NCI-H345 treated with DMSO at 0.1 percent for 48 hours (cell line): ENCODE measurements around the gene NHLRC4.

Source experiments
- DNase-seq: peaks from one replicate; lab custom pipeline; 2025; ENCODE audit not compliant: unreplicated experiment; lab: John Stamatoyannopoulos, UW

The NHLRC4 gene

GRCh38 chr16:552171-552570 is 14.6 kb upstream of the NHLRC4 start:
- no peak for DNase-seq

- no peak for DNase-seq
Measured at GRCh38 chr16:553601-554296, 13.1 kb upstream of the NHLRC4 start.

GRCh38 chr16:554297-554621 is 12.5 kb upstream of the NHLRC4 start:
- no peak for DNase-seq

DNA sequence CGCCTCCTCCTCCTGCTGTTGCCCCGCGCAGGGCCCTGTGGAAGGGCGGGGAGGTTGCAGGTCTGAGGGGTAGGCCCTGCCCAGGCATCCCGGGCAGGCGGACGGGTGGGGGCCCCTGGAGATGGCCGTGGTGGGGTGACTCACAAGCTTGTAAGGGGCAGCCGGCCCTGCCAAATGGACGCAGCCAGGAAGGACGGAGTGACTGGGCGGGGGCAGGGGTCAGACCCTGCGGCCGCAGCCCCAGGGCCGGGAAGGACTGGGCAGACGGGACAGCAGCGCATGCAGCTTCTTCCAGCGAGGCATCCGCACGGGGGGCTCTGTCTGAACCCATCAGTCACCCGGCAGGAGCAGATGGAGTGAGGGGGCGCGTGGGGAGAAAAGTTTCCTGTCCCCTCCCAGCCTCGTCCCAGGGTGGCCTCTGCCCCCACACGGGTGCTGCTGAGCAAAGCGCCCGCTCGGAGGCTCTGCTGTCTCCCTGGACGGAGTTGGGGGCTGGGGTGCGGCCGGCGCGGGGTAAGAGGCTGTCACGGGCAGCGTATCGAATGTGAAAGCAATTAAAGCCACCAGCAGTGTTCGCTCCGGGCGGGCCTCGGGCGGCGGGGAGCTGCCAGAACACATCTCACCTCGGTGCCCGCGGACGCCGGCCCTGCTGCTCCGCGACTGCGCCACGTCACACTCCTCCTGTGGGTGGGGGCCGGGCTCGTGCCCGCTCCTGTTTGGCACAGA is 12.0 kb upstream of the NHLRC4 start:
- DNase-seq = no peak

- DNase-seq = no peak
Measured at GRCh38 chr16:555528-556473, 11.0 kb upstream of the NHLRC4 start.

DNA sequence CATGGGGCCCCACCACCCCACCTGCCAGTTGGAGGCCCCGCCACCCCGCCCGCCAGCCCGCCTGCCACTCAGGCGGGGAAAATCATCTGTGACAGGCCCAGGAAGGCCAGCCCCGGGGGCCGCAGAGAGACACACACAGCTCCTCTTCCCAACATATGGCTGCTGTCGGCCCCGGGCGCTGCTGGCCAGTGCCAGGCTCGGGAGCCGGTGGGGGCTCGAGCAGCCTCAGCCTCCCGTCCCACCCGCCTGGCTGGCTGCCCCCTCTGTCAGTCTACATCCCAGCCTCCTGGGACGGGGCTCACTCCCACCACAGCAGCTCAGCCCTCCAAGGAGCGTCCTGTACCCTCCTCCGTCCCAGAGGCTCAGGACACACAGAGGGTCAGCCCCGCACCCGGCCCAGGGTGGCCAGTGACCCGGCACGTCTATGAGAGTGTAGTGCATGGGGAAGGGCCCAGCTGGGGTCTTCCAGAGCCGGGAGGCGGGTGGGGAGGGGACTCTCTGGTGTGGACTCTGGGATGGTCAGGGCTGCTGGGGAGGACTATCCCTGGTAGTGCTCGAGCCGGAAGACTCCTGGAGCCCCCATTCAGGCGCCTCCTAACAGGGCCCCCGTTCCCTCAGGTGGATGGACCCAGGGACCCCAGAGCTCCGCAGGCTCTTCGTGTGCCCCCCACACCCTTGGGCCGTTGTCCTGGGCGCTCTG is 10.2 kb upstream of the NHLRC4 start:
- DNase-seq = no peak

- no peak for DNase-seq
Measured at GRCh38 chr16:557463-558297, 9.1 kb upstream of the NHLRC4 start.

DNA sequence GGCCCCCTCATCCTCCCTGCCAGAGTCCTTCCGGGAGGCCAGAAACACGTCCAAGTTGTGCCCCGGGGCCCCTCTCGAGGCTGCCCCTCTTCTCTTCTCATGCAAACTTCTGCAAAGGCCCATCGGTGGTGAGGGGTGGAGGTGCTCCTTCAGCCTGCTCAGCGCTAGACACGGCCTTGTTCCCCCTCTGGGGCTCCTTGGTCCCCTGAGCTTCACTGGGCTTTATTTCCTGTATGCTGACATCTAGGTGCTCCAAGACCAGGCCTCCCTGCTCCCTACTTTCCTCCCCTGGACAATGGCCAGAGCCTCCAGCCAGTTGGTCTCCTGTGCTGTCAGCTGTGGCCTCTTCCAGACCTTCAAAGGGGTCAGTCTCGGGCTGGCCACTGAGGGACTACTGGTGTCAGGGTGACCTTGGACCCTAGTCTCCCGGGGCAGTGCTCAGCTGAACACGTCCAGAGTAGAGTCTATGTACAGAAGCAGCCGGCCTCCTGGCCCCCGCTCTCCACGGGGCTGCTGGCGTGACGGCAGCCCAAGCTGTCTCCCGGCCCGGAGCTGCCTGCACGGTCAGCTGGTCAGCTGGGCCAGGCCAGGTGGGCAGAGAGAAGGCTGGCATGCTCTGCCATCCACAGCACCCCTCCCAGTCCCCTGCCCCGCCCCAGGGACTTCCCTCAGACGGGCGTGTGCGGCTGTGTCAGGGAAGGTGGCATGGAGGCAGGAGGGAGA is 8.3 kb upstream of the NHLRC4 start:
- DNase-seq = no peak

GRCh38 chr16:559021-559380 is 7.8 kb upstream of the NHLRC4 start:
- no peak for DNase-seq

- no peak for DNase-seq
Measured at GRCh38 chr16:559411-560203, 7.2 kb upstream of the NHLRC4 start.

DNA sequence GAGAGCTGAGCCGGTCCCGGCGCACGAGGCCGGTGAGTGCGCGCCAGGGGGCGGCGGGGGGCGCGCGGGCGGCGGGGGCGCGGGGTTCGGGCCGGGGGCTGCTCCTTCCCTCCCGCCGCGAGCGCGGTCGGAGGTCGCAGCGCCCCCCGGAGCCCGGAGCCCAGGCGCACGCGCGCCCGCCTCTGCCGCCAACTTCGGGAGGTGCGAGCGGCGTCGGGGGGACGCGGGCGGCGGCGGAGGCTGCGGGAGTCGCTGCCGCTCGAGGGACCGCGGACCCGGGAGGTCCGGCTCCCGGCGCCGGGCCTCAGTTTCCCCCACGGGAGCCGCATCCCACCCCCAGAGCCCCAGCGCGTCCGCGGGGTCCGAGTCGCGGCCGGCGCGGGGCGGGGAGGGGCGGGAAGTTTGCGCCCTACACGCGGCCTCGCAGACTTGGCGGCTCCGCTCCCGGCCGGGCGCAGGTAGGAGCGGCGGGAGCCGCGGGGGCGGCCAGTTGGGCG is 6.6 kb upstream of the NHLRC4 start, which contains the start of gene PRR35:
PRR35 (plus strand) TSS at position 191 of the 497 bp plus-strand sequence. CDS start 2,901 bp downstream, outside the sequence.
- no peak for DNase-seq

- DNase-seq = no peak
Measured at GRCh38 chr16:560701-561412, 5.9 kb upstream of the NHLRC4 start.

DNA sequence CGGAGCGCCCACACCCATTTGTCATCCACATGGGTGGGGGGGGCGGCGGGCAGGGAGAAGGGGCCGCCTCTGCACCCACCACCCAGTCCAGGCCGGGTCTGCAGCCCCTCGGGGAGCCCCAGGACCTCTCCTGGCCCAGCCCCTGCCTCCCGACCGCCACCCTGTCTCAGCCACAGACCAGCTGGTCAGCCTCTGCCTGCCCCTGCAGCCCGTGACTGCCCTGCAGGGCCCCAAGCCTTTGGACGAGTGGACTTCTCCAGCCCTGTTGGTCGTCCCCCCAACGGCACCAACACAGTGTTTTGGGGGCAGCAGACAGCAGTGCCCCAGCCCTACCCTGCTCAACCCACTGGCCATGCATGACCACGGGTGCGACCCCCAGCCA is 5.4 kb upstream of the NHLRC4 start:
- no peak for DNase-seq

DNA sequence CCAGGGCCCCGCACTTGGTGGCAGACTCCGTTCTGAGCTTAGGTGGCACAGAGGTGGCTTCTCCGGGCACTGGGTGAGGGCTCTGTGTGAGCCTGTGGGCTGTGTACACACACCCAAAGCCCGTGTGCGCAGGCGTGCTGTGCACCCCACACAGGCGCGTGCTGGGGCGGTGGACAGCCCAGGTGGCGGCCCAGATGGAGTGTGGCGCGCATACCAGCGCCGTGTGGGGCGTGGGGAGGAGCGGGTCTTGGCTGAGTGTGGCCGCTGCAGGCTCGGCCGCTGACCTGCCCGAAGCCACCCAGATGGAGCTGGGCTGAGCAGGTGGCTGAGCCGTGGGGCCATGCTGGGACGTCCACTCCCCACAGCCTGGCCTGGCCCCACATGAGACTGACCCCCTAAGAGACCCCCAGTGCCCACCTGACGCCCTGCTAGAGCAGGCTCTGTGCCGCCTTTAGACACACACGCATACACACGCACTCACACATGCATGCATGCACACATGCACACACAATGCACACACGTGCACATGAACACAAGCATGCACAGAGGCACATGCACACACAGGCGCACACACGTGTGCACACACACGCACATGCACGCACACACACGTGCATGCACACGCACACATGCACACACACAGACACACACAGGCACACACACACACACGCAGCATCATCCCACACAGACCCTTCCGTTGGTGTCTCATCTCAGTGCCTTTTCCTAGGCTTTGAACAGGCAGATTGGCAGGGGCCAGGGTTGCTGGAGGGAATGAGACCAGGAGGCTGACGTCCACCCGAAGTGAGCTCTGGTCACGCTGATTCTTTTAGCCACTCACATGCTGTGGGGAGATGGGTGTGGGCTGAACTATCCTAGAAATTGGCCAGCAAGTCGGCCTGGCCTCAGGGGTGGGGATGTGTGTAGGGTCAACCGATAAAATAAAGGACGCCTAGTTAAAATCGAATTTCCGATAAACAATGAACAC is 4.6 kb upstream of the NHLRC4 start:
- DNase-seq = no peak

GRCh38 chr16:563072-563644 is 3.6 kb upstream of the NHLRC4 start:
- no peak for DNase-seq

DNA sequence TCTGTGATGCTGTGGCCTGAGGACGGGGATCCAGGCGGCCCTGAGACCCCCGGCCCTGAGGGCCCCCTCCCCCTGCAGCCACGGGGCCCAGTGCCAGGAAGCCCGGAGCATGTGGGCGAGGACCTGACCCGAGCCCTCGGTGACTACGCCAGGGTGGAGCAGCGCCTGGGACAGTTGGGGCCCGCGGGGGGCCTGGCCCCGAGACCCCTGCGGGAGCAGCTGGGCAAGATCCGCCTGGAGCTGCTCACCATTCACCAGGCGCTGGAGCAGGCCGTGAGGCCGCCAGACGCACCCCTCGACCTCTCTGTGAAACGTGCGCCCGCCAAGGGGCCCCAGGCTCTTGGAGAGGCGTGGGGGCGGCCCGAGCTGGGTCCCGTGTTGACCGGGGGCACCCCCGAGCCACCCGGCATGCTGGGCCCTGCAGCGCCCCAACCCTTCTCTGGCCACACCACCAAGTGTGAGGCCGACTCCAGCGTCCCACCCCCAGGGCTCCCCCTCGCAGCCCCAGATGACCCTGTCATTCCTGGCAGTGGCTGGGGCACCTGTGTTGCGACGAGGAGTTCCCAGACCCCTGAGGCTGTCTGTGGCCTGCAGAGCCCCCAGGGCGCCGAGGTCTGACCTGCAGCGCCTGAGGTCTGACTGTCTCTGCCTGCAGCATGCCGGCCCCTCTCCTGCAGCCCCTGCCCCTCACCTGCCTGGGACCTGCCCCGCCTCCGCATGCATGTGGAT is 2.0 kb upstream of the NHLRC4 start:
- DNase-seq = no peak
